NCI-H2227 (cell line): ENCODE data around the gene OR10G4.
"Not testable (repeated sequence)": the region's sequence is repeated elsewhere in the genome, so short reads cannot be mapped to it uniquely, and the experiment has no call there.

Source experiments
- DNase-seq: peaks from one replicate; lab custom pipeline; 2025; ENCODE audit not compliant: unreplicated experiment; lab: John Stamatoyannopoulos, UW

OR10G4 gene

GRCh38 chr11:124012697-124013096 lies at the start of gene OR10G4:
OR10G4 (plus strand) TSS chr11:124012997; CDS start chr11:124015575, 2,578 bp downstream.
- DNase-seq: no peak

GRCh38 chr11:123973816-123974215 lies 39.0 kb upstream of the OR10G4 start:
- no peak for DNase-seq

- no peak for DNase-seq
Observed at GRCh38 chr11:123976770-123977560, 35.8 kb upstream of the OR10G4 start.

- no peak for DNase-seq
Observed at GRCh38 chr11:123977731-123978347, 35.0 kb upstream of the OR10G4 start, which contains the start of gene OR10S1. OR10S1 (minus strand) TSS chr11:123977781; CDS start chr11:123977664, 117 bp downstream.

GRCh38 chr11:123979311-123979710 lies 33.5 kb upstream of the OR10G4 start:
- DNase-seq: no peak

GRCh38 chr11:123995119-123995518 lies 17.7 kb upstream of the OR10G4 start, which contains the start of gene OR10G6:
OR10G6 (minus strand) TSS chr11:123995161; CDS start chr11:123995161, 0 bp downstream.
- no peak for DNase-seq

- DNase-seq: not testable (repeated sequence)
Observed at GRCh38 chr11:124015837-124016236, 3.0 kb downstream of the OR10G4 start.

GRCh38 chr11:124026498-124026897 lies 13.7 kb downstream of the OR10G4 start, which contains the start of gene OR10G8:
OR10G8 (plus strand) TSS chr11:124026798; CDS start chr11:124029623, 2,825 bp downstream.
- DNase-seq: no peak

- DNase-seq: no peak
Observed at GRCh38 chr11:124036666-124037065, 23.9 kb downstream of the OR10G4 start.

- no peak for DNase-seq
Observed at GRCh38 chr11:124039557-124039956, 26.8 kb downstream of the OR10G4 start.

GRCh38 chr11:124041254-124041653 lies 28.5 kb downstream of the OR10G4 start, which contains the start of gene OR10G7:
OR10G7 (minus strand) TSS chr11:124041325; CDS start chr11:124039001, 2,324 bp downstream.
- DNase-seq: no peak

GRCh38 chr11:124043420-124043819 lies 30.6 kb downstream of the OR10G4 start:
- no peak for DNase-seq

GRCh38 chr11:124050748-124051147 lies 38.0 kb downstream of the OR10G4 start:
- no peak for DNase-seq

- no peak for DNase-seq
Observed at GRCh38 chr11:124052966-124053365, 40.2 kb downstream of the OR10G4 start.
